Duodenal mucosa (tissue), 2 donors: ENCODE data around the gene UFD1.

Experiments
- H3K27ac ChIP-seq: one replicate; pipeline ENCODE4 v1.7.0; 2013; ENCODE audit warnings: low read depth, low read length
- H3K27me3 ChIP-seq, 2 donors: one replicate each; pipeline ENCODE4 v1.7.0; 2013; ENCODE audit warnings: low read length in 2 of 2, control low read depth in 1 of 2; ENCODE audit not compliant: insufficient read depth in 2 of 2, control insufficient read depth in 1 of 2
- H3K36me3 ChIP-seq, 2 donors: one replicate each; pipeline ENCODE4 v1.7.0; 2013; ENCODE audit warnings: low read length in 2 of 2, control low read depth in 1 of 2; ENCODE audit not compliant: insufficient read depth in 2 of 2, control insufficient read depth in 1 of 2
- H3K4me1 ChIP-seq, 2 donors: one replicate each; pipeline ENCODE4 v1.7.0; 2013; ENCODE audit warnings: low read length in 2 of 2, control low read depth in 1 of 2; ENCODE audit not compliant: insufficient read depth in 2 of 2, control insufficient read depth in 1 of 2
- H3K4me3 ChIP-seq, 2 donors: one replicate each; pipeline ENCODE4 v1.7.0; 2013; ENCODE audit warnings: low read length in 2 of 2, low read depth in 1 of 2
- H3K9ac ChIP-seq, 2 donors: one replicate each; pipeline ENCODE4 v1.7.0; 2013; ENCODE audit warnings: low read length in 2 of 2, low read depth in 1 of 2
- H3K9me3 ChIP-seq, 2 donors: one replicate each; pipeline ENCODE4 v1.7.0; 2013; ENCODE audit warnings: low read length in 2 of 2, control low read depth in 1 of 2; ENCODE audit not compliant: control insufficient read depth in 1 of 2

UFD1 gene

DNA sequence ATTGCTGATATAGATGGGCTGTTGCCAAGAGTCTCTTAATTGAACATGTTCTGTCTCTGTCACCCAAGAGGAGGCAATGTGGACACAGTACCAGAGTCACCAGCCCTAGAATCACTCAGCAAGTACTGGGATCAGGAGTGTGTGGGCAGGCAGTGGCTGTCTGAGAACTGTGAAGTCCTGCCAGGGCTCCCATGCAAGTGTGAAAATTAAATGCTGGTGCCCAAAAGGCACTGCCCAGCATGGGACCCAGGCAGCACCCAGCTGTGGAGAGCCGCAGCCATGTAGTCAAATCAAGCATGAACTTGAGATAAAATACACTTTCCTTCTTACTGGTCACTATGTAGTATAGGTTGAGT lies 67.3 kb downstream of the UFD1 start:
- Histone ChIP-seq H3K4me3 (no peak overlapping the region), H3K27me3 (no peaks in the 10 kb centered on the region), H3K9me3 (no peaks in the 10 kb centered on the region), H3K27ac (no peak overlapping the region), H3K9ac (no peak overlapping the region), H3K4me1 (no peaks in the 10 kb centered on the region), H3K36me3 (peaks cover 13 to 44% of the 10 kb centered on the region in 2 donors)

DNA sequence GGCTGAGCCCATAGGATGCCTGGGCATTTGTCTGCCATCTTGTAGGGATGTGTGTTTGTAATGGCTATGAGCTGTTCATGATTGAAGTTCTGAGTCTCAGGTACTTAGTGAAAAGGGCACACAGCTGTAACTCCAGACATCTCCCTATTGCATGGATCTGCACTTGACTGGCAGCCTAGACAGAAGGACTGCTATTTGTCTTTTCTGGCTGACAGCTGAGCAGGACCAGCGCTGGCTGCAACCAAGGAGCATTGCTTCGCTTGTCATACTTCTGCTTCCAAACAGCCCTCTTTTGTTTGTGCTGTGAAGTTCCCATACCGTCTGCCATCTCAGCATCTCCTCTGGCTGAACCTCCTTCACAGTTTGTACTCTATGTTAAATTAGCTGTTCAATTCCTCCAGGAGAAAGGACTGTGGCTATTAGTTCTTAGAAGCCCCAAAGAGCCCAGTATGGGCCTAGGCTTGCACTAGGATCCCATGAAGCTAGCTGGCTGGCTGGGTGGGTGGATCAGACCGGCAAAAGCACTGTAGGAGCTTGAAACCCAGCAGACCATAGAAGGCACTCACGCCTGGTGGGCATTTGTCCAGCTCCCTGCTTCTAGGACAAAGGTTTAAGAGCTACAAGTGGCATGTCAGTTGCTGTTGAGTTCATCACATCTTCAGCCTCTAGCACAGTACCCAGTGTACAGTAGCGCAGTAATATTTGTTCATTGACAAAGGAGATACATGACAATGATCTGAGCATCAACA lies 67.9 kb downstream of the UFD1 start:
- Histone ChIP-seq H3K4me1 (no peaks in the 10 kb centered on the region), H3K9ac (no peak overlapping the region), H3K27ac (no peak overlapping the region), H3K4me3 (no peak overlapping the region), H3K27me3 (no peaks in the 10 kb centered on the region), H3K36me3 (peaks cover 19 to 49% of the 10 kb centered on the region in 2 donors), H3K9me3 (no peaks in the 10 kb centered on the region)

DNA sequence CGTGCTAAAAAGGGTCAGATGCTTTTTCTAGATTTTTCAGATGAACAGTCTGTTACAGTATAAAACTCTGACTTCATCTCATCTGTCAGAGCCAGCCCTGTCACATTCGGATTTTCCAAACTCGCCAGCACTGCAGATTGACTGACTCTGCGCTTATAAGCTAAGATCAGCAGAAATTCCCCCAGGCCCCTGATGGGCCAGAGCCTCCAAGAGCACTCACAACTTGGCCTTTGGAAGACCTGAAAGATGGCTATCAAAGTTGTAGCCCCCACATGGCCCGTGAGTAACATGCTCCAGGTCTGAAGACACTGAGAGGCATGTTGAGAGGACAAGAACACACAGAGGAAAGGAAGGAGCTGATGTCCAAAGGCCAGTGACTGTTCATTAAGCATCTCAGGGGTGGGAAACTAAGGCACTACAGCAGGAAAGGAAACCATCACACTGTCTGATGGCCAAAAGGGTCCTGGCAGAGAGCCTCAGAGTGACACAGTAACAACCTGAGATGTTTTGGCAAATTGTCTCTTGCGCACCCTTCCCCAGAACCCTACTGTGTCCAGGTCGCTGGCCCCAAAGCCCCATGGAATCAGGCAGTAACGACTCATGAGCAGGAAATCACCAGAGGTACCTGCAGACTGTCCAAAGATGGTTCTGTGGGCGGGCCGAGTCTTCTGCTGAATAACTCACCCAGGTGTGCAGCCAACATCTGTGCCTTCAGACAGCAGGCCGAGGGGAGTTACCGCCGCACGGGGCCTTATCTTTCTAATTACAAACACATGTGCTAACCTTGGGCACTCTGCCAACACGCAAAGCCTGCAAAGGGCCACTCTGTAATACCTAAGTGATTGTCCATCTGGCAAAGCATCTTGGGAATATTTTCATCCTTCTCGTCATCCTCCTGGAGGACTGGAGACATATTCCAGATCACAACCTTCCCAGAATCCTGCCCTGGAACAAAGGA lies 71.1 kb downstream of the UFD1 start:
- peaks cover 36 to 70% of the 10 kb centered on the region in 2 donors for H3K36me3 ChIP-seq
- no peaks in the 10 kb centered on the region for H3K27me3 ChIP-seq
- H3K9ac ChIP-seq: no peak overlapping the region
- no peak overlapping the region for H3K4me3 ChIP-seq
- no peaks in the 10 kb centered on the region for H3K4me1 ChIP-seq
- H3K9me3 ChIP-seq: no peaks in the 10 kb centered on the region
- no peak overlapping the region for H3K27ac ChIP-seq

DNA sequence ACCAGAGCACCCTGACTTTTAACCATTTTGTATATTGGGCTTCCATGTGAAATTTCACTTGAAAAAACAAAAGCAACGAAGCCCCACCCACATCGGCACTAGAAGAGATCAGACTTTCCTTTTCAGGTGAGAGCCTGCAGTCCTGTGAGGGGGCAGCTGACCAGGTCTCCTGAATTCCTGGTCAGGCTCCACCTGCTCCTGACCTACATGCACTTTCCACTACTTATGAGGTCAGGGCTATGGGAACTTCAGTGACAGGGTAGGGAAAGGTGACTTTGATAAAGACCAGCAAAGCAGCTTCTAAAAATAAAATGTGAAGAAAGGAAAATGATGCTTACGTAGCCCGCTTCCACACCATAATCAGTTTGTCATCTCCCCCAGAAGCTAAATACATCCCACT lies 72.1 kb downstream of the UFD1 start:
- peaks cover 36 to 71% of the 10 kb centered on the region in 2 donors for H3K36me3 ChIP-seq
- no peak overlapping the region for H3K9ac ChIP-seq
- no peaks in the 10 kb centered on the region for H3K9me3 ChIP-seq
- no peaks in the 10 kb centered on the region for H3K27me3 ChIP-seq
- H3K4me3 ChIP-seq: no peak overlapping the region
- H3K27ac ChIP-seq: no peak overlapping the region
- no peaks in the 10 kb centered on the region for H3K4me1 ChIP-seq

DNA sequence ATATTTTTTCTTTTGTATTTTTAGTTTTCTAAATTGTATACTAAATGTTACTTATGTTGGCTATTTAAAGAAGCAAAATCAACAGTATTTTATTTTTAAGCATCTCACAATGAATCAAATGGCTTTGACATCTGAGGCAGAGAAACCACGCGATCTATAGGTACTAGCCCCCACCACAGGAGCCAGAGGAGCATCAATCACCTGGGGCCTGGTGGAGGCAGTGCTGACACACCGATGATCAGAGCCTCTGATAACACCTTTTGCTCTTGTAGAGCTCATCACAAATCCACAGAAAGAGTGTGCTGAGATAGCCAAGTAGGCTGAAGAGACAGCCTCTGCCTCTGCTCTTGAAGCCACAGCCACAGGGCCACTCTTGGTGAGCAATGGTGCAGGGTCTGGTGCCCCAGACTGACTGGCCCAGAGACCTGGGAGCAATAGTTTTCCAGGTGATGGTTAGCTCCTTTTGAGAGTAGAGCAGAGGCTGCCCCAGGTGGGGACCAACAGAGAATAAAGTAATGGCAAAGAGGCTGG lies 72.6 kb downstream of the UFD1 start:
- Histone ChIP-seq H3K9me3 (no peaks in the 10 kb centered on the region), H3K4me1 (no peaks in the 10 kb centered on the region), H3K36me3 (peaks cover 36 to 70% of the 10 kb centered on the region in 2 donors), H3K9ac (no peak overlapping the region), H3K27me3 (no peaks in the 10 kb centered on the region), H3K27ac (no peak overlapping the region), H3K4me3 (no peak overlapping the region)

DNA sequence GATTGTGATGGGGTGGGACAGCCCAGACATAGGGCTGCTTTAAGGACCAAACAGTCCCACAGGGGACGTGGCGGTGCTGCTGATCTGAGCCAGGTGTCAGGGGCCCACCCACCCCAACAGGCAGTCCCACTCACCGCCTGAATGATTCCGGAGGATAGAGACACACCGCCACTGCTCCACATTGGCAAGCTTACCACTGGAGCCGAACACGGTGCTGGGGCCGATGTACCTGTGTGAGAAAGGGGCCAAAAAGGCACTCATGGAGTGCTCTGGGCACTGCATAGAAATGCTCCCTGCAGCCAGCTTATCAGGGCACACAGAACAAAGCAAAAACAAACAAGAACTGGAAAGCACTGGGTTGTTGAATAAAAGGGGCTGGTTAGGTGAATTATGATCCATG lies 73.3 kb downstream of the UFD1 start:
- H3K9ac ChIP-seq: no peak overlapping the region
- H3K27ac ChIP-seq: no peak overlapping the region
- peaks cover 36 to 70% of the 10 kb centered on the region in 2 donors for H3K36me3 ChIP-seq

DNA sequence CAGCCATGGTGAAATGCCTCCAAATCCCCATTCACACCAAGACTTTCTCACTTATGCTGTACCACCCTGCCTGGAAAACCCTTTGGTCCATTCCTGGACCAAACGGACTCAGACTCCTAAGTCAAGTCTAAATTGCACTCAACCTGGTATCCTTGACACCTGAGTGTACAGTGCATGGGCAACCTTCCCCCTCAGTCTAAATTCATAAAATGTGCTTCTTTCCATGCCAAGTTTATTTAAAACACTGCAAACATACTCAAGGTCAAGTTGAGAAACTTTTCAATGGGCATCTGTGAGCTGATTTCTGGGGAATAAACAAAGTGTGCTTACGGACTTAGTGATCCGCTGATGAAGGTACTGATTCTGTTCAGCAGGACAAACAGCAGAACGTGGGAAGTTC lies 73.9 kb downstream of the UFD1 start:
- no peak overlapping the region for H3K4me3 ChIP-seq
- no peak overlapping the region for H3K27ac ChIP-seq
- H3K9ac ChIP-seq: no peak overlapping the region
- no peaks in the 10 kb centered on the region for H3K27me3 ChIP-seq
- H3K9me3 ChIP-seq: no peaks in the 10 kb centered on the region
- H3K4me1 ChIP-seq: no peaks in the 10 kb centered on the region
- peaks cover 37 to 74% of the 10 kb centered on the region in 2 donors for H3K36me3 ChIP-seq

More for the DNA sequence above, 73.3 kb downstream of the UFD1 start:
- Histone ChIP-seq H3K9me3 (no peaks in the 10 kb centered on the region), H3K27me3 (no peaks in the 10 kb centered on the region), H3K4me3 (no peak overlapping the region), H3K4me1 (no peaks in the 10 kb centered on the region)

DNA sequence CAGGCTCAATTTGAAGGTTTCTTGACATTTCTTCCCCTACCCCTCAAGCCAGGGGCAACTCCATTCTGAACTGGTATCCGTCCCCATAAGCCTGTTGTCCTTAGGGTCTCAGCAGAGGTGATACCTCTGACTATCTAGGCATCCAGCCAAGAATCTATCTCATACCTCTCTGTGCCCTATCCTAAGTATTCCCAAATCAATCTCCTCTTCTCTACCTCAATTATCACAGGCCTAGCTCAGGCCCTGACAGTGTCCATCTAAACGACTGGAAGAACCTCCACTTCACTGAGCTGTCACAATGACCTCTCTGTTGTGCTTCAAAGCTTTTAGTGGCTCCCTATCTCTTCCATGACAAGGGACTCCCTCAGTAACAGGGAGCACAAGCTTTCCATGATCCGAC lies 74.3 kb downstream of the UFD1 start:
- H3K4me3 ChIP-seq: no peak overlapping the region
- no peak overlapping the region for H3K9ac ChIP-seq
- H3K36me3 ChIP-seq: peaks cover 33 to 74% of the 10 kb centered on the region in 2 donors
- H3K27ac ChIP-seq: no peak overlapping the region
- H3K4me1 ChIP-seq: no peaks in the 10 kb centered on the region
- H3K27me3 ChIP-seq: no peaks in the 10 kb centered on the region
- H3K9me3 ChIP-seq: no peaks in the 10 kb centered on the region

DNA sequence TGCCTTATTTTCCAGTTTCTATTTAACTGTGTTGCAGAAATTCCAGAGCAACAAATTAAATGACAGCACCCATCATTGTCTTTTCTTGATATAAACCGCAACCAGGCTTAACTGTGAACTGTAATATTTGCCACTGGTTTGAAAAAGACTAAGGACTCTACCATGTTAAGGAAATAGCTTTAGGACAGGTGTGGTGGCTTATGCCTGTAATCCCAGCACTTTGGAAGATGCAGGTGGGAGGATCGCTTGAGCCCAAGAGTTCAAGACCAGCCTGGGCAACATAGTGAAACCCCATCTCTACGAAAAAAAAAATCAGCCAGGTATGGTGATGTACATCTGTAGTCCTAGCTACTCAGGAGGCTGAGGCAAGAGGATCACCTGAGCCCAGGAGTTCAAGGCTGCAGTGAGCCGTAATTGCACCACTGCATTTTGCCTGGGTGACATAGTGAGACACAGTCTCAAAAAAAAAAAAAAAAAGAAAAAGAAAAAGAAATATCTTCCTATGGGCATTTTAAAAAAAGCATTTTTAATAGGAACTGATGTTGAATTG lies 76.3 kb downstream of the UFD1 start:
- H3K4me1 ChIP-seq: no peaks in the 10 kb centered on the region
- H3K9ac ChIP-seq: no peak overlapping the region
- no peak overlapping the region for H3K27ac ChIP-seq
- peaks cover 34 to 75% of the 10 kb centered on the region in 2 donors for H3K36me3 ChIP-seq
- H3K27me3 ChIP-seq: no peaks in the 10 kb centered on the region
- H3K9me3 ChIP-seq: no peaks in the 10 kb centered on the region
- H3K4me3 ChIP-seq: no peak overlapping the region

DNA sequence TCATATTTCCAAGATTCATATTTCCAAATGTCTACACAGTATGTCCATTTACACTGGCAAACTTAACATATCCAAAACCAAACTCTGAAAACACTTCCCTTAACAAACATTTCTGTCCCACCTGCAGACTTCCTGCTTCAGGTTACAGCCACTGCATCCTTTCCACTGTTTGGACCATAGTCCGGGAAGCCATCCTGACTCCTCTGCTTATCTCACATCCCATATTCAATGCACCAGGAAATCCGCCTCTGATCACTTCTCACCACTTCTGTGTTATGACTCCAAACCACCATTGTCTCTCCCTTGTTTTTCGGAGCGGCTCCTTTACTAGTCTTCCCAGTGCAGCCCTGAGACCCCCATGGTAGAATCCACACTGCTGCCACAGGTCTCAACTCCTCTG lies 77.5 kb downstream of the UFD1 start:
- H3K4me3 ChIP-seq: no peak overlapping the region
- H3K27me3 ChIP-seq: no peaks in the 10 kb centered on the region
- H3K27ac ChIP-seq: no peak overlapping the region
- peaks cover 43 to 76% of the 10 kb centered on the region in 2 donors for H3K36me3 ChIP-seq
- no peaks in the 10 kb centered on the region for H3K4me1 ChIP-seq
- no peak overlapping the region for H3K9ac ChIP-seq
- no peaks in the 10 kb centered on the region for H3K9me3 ChIP-seq
